ENCODE measurements around the gene CIAO2A. TPM values are rescaled to one million over a fixed set of nuclear protein-coding genes. Genes with fewer than 3 reads are reported as not detected.

CIAO2A gene
- total and polyA plus RNA-seq, 2 experiments from 2014 or later, result 228 to 256 TPM

- H3K4me1 ChIP-seq (ENCODE audit: insufficient read depth), result peaks cover 12% of the 10 kb centered on the region
- no peak for TF ChIP-seq CTCF (IDR thresholded peaks at IDR 0.05; ENCODE audit: poor library complexity)
- TF ChIP-seq EZH2phosphoT487 (IDR thresholded peaks at IDR 0.05; ENCODE audit: low read depth, severe bottlenecking, unreplicated experiment), result no peak
- no peak for TF ChIP-seq EZH2 (IDR thresholded peaks at IDR 0.05; ENCODE audit: borderline replicate concordance)
- WGBS (ENCODE audit: low lambda C conversion rate, missing lambda C conversion rate), result 80% methylated on average over 6 of the region's 6 CpGs
- no peaks in the 10 kb centered on the region for H3K79me2 ChIP-seq
- H2AFZ ChIP-seq, result no peak overlapping the region
- no peak overlapping the region for H3K4me2 ChIP-seq
- H3K9me3 ChIP-seq (ENCODE audit: low read depth), result no peaks in the 10 kb centered on the region
- H3K4me3 ChIP-seq, result no peak overlapping the region
- H3K9me2 ChIP-seq (replicated peaks; ENCODE audit: insufficient read depth), result no peaks in the 10 kb centered on the region
- DNase-seq (ENCODE audit: low spot score), result no peak
- H3K27ac ChIP-seq, result no peak overlapping the region
- no peaks in the 10 kb centered on the region for H3K36me3 ChIP-seq (replicated peaks; ENCODE audit: insufficient read depth, low read depth)
- H3K27me3 ChIP-seq, result peaks cover 5% of the 10 kb centered on the region
- H4K20me1 ChIP-seq (ENCODE audit: insufficient read depth, poor library complexity, severe bottlenecking), result no peaks in the 10 kb centered on the region
Observed at GRCh38 chr15:64051407-64052259, 42.0 kb downstream of the CIAO2A start.

GRCh38 chr15:64051093-64051402 lies 42.6 kb downstream of the CIAO2A start:
- no peaks in the 10 kb centered on the region for H3K36me3 ChIP-seq (replicated peaks; ENCODE audit: insufficient read depth, low read depth)
- no peaks in the 10 kb centered on the region for H3K79me2 ChIP-seq
- 93% methylated on average over 2 of the region's 2 CpGs for WGBS (ENCODE audit: low lambda C conversion rate, missing lambda C conversion rate)
- peaks cover 5% of the 10 kb centered on the region for H3K27me3 ChIP-seq
- H3K4me3 ChIP-seq, result no peak overlapping the region
- TF ChIP-seq EZH2 (IDR thresholded peaks at IDR 0.05; ENCODE audit: borderline replicate concordance), result no peak
- no peak for TF ChIP-seq CTCF (IDR thresholded peaks at IDR 0.05; ENCODE audit: poor library complexity)
- no peak for TF ChIP-seq EZH2phosphoT487 (IDR thresholded peaks at IDR 0.05; ENCODE audit: low read depth, severe bottlenecking, unreplicated experiment)
- DNase-seq (ENCODE audit: low spot score), result no peak
- no peaks in the 10 kb centered on the region for H3K9me2 ChIP-seq (replicated peaks; ENCODE audit: insufficient read depth)
- H2AFZ ChIP-seq, result no peak overlapping the region
- no peak overlapping the region for H3K27ac ChIP-seq
- peaks cover 14% of the 10 kb centered on the region for H3K4me1 ChIP-seq (ENCODE audit: insufficient read depth)
- no peak overlapping the region for H3K4me2 ChIP-seq
- no peaks in the 10 kb centered on the region for H3K9me3 ChIP-seq (ENCODE audit: low read depth)
- H4K20me1 ChIP-seq (ENCODE audit: insufficient read depth, poor library complexity, severe bottlenecking), result no peaks in the 10 kb centered on the region

GRCh38 chr15:64050281-64051092 lies 43.2 kb downstream of the CIAO2A start:
- no peak overlapping the region for H2AFZ ChIP-seq
- H3K4me2 ChIP-seq, result no peak overlapping the region
- no peaks in the 10 kb centered on the region for H3K36me3 ChIP-seq (replicated peaks; ENCODE audit: insufficient read depth, low read depth)
- H3K9me2 ChIP-seq (replicated peaks; ENCODE audit: insufficient read depth), result no peaks in the 10 kb centered on the region
- TF ChIP-seq EZH2 (IDR thresholded peaks at IDR 0.05; ENCODE audit: borderline replicate concordance) (no peak), EZH2phosphoT487 (IDR thresholded peaks at IDR 0.05; ENCODE audit: low read depth, severe bottlenecking, unreplicated experiment) (no peak), CTCF (IDR thresholded peaks at IDR 0.05; ENCODE audit: poor library complexity) (no peak)
- DNase-seq (ENCODE audit: low spot score), result peak; percentile 53
- no peak overlapping the region for H3K4me3 ChIP-seq
- H3K4me1 ChIP-seq (ENCODE audit: insufficient read depth), result peaks cover 18% of the 10 kb centered on the region
- H3K27me3 ChIP-seq, result peaks cover 5% of the 10 kb centered on the region
- 62% methylated on average over 8 of the region's 8 CpGs for WGBS (ENCODE audit: low lambda C conversion rate, missing lambda C conversion rate)
- no peaks in the 10 kb centered on the region for H4K20me1 ChIP-seq (ENCODE audit: insufficient read depth, poor library complexity, severe bottlenecking)
- no peaks in the 10 kb centered on the region for H3K9me3 ChIP-seq (ENCODE audit: low read depth)
- no peak overlapping the region for H3K27ac ChIP-seq
- H3K79me2 ChIP-seq, result peaks cover 5% of the 10 kb centered on the region
